K562 (cell line): ENCODE results near the gene AKNA. TPM values are rescaled to one million over a fixed set of nuclear protein-coding genes. Genes with fewer than 3 reads are reported as not detected.

Experiments
- ATAC-seq: fragments of 200-7000 bp; cut with Tn5 transposase; 3 replicates; pipeline ENCODE4 v1.9.1; 2020; ENCODE audit warnings: moderate library complexity
- BruUV-seq: library from RNA; stranded (reverse); fragments of 400-500 nt; replicated peaks from 2 replicates; lab custom pipeline; 2021; lab: Mats Ljungman, UMichigan
- CTCF ChIA-PET: fragments of 300-600 bp; formaldehyde crosslinking; extraction: SDS; loops from one replicate; lab custom pipeline; 2021; ENCODE audit warnings: low intra/inter-chr PET ratio; lab: Yijun Ruan, JAX
- POLR2A ChIA-PET: fragments of 300-600, 350-650 bp; sonication (Branson Sonifier 250); formaldehyde crosslinking; extraction: SDS; loops from one replicate; lab custom pipeline; 2021; ENCODE audit warnings: antibody characterized with exemption, inconsistent platforms; lab: Yijun Ruan, JAX
- DNase-seq, 4 experiments: peaks; one replicate each; pipeline versions ENCODE4 v3.0.0 to v3.0.0-alpha.2; 2011 to 2018; ENCODE audit warnings: low spot score in 3 of 4, mixed read lengths in 3 of 4; ENCODE audit errors: extremely low read depth in 1 of 4
- FAIRE-seq: peaks from 2 replicates; lab custom pipeline; 2011; peaks lifted over from hg19 to GRCh38; lab: Jason Lieb, UNC
- H2AFZ ChIP-seq: 2 replicates; pipeline ENCODE4 v1.6.0; 2011; ENCODE audit warnings: low read depth, low read length, control low read depth, inconsistent platforms
- H3K27ac ChIP-seq: fragments of 200-600 bp; 3 replicates; pipeline ENCODE4 v1.8.0; 2011; ENCODE audit warnings: low read depth, mild to moderate bottlenecking, control low read depth, inconsistent platforms, low read length, moderate library complexity, mixed read lengths; ENCODE audit errors: extremely low read depth
- H3K27me3 ChIP-seq, 2 experiments: fragments of 300-600 bp in 1 of 2; 2 replicates in 1 of 2; 3 replicates in 1 of 2; pipeline versions ENCODE4 v1.6.0 to v1.8.0; 2011; ENCODE audit warnings: inconsistent platforms in 2 of 2, low read length in 2 of 2, mild to moderate bottlenecking in 1 of 2, mixed read lengths in 1 of 2, moderate library complexity in 1 of 2; ENCODE audit not compliant: control insufficient read depth in 2 of 2, insufficient read depth in 2 of 2
- H3K36me3 ChIP-seq: fragments of 300-600 bp; 3 replicates; pipeline ENCODE4 v1.8.0; 2011; ENCODE audit warnings: mild to moderate bottlenecking, low read length, inconsistent platforms; ENCODE audit not compliant: control insufficient read depth, insufficient read depth
- H3K4me1 ChIP-seq, 2 experiments: fragments of 200-600 bp in 1 of 2; replicated peaks in 1 of 2; 2 replicates in 1 of 2; 3 replicates in 1 of 2; pipeline versions ENCODE4 v1.5.1 to v1.8.0; 2011; ENCODE audit warnings: inconsistent platforms in 2 of 2, low read length in 2 of 2, mild to moderate bottlenecking in 1 of 2, mixed read lengths in 1 of 2, moderate library complexity in 1 of 2; ENCODE audit not compliant: control insufficient read depth in 2 of 2, insufficient read depth in 2 of 2
- H3K4me2 ChIP-seq: 2 replicates; pipeline ENCODE4 v1.6.1; 2011; ENCODE audit warnings: low read length, control low read depth, inconsistent platforms, mixed read lengths; ENCODE audit not compliant: insufficient read depth
- H3K4me3 ChIP-seq: fragments of 200-600 bp; sonication (generic), shearing (Covaris generic); 2 replicates; pipeline ENCODE4 v1.5.1; 2016; ENCODE audit warnings: control low read depth, inconsistent platforms
- H3K79me2 ChIP-seq: fragments of 200-600 bp; 3 replicates; pipeline ENCODE4 v1.8.0; 2011; ENCODE audit warnings: low read length, inconsistent platforms; ENCODE audit not compliant: control insufficient read depth, insufficient read depth
- H3K9ac ChIP-seq, 2 experiments: 2 replicates each; pipeline versions ENCODE4 v1.6.0 to v1.6.1; 2011; ENCODE audit warnings: low read depth in 2 of 2, low read length in 2 of 2, control low read depth in 1 of 2, inconsistent platforms in 1 of 2, mild to moderate bottlenecking in 1 of 2, mixed read lengths in 1 of 2; ENCODE audit not compliant: insufficient read depth in 1 of 2
- H3K9me1 ChIP-seq: one replicate; pipeline ENCODE4 v1.6.0; 2011; ENCODE audit warnings: inconsistent platforms, mild to moderate bottlenecking, low read length, moderate library complexity; ENCODE audit not compliant: control insufficient read depth, insufficient read depth
- H3K9me3 ChIP-seq: replicated peaks from 2 replicates; pipeline ENCODE4 v1.5.1; 2011; ENCODE audit warnings: low read depth, low read length, inconsistent platforms; ENCODE audit not compliant: control insufficient read depth, insufficient read depth
- H4K20me1 ChIP-seq: replicated peaks from 2 replicates; pipeline ENCODE4 v1.6.1; 2011; ENCODE audit warnings: low read length, inconsistent platforms, mixed read lengths; ENCODE audit not compliant: control insufficient read depth, insufficient read depth
- BCL6 ChIP-seq: fragments of 250-450 bp; sonication (Bioruptor Pico); IDR thresholded peaks from 2 replicates; pipeline ENCODE4 v1.4.0; 2020
- EGR1 ChIP-seq: fragments of 450-650 bp; conservative IDR thresholded peaks from 2 replicates; pipeline ENCODE4 v1.6.1; 2017; ENCODE audit warnings: mild to moderate bottlenecking
- FOXK1 ChIP-seq: sonication (generic); formaldehyde crosslinking; IDR thresholded peaks from 2 replicates; pipeline ENCODE4 v1.8.0; 2022; ENCODE audit warnings: missing genetic modification reagents, mild to moderate bottlenecking, borderline replicate concordance
- RBM39 ChIP-seq: fragments of 200-400 bp; formaldehyde crosslinking; optimal IDR thresholded peaks from 2 replicates; pipeline ENCODE3; 2018; ENCODE audit warnings: low read depth, low read length
- ZNF77 ChIP-seq: fragments of 250-450 bp; sonication (Bioruptor Pico); IDR thresholded peaks from 2 replicates; pipeline ENCODE4 v1.5.0; 2020
- WGBS: fragments of 100-300 bp; shearing (Covaris generic); methylation state at CpG from one replicate; pipeline ENCODE4 v1.1.6; 2016; ENCODE audit warnings: low coverage, mixed read lengths; ENCODE audit not compliant: insufficient coverage; ENCODE audit errors: missing lambda C conversion rate; 5-methylcytosine and 5-hydroxymethylcytosine counted together
- in situ Hi-C: fragments of 300-500 bp; cut with MboI; formaldehyde crosslinking; loops from 4 replicates; pipeline ENCODE4 v1.15.0; 2018; ENCODE audit warnings: inconsistent platforms, mixed read lengths
- intact Hi-C: fragments of 100-400 bp; cut with micrococcal nuclease; formaldehyde crosslinking; loops from 2 replicates; pipeline ENCODE4 v1.14.2; 2022
- polyA plus RNA-seq, 8 experiments: library from polyadenylated mRNA; depleted of rRNA in 4 of 8; stranded (reverse) in 5 of 8; unstranded in 3 of 8; fragments of >200 nt; fragmentation: Nextera tagmentation in 2 of 8; fragmentation: Illumina TruSeq in 1 of 8; extraction: Ambion mirVana in 2 of 8; extraction: Trizol in 1 of 8; gene quantifications; 2 replicates each; pipeline versions ENCODE4 v1.2.1 to v1.2.3, GENCODE V29; 2011 to 2014; ENCODE audit warnings: inconsistent platforms in 1 of 8, missing spikeins in 1 of 8
- total RNA-seq, 7 experiments: library from RNA; depleted of rRNA in 6 of 7; stranded (reverse); fragments of >200 nt in 6 of 7; fragmentation: Illumina TruSeq in 2 of 7; extraction: Trizol in 2 of 7; gene quantifications; 2 replicates each; pipeline versions ENCODE4 v1.2.1 to v1.2.3, GENCODE V29; 2011 to 2021; ENCODE audit warnings: low replicate concordance in 1 of 7
- TF ChIP-seq, protein P1 (sequence below): fragments of 250-450 bp; sonication (Bioruptor Pico); IDR thresholded peaks from 2 replicates; pipeline ENCODE4 v1.5.0; 2021; ENCODE audit warnings: mild to moderate bottlenecking, borderline replicate concordance

The AKNA gene
- total and polyA plus RNA-seq, 9 of the 15 experiments (the other 6 are each of a cell fraction or from before 2014, with no cell fraction given): 0.29 to 20.5 (median 3.9) TPM

DNA sequence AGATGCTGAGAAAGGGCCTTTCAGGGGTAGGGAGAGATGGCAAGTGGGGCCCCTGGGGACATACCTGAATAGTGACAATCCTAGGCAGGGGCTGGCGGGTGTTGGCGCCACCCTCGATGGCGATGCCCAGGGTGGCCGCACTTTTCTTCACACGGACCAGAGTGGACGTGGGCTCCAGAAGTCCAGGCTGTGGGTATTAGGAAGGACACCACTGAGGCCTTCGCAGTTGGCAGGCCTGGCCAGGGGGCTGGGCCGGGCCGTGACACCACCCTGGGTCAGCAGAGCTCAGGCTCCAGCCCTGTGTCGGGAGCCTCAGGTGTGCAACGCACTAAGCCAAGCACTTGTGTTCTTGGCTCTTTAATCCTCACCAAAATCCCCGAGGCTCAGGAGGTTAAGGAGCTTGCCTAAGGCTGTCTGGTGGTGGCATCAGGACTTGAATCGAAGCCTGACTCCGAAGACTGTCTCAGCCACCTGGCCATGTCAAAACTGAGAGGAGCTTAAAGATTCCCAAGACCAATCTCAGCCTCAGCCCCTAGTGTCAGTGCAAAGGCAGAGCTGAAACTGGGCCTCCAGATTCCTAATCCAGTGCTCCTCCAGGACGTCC lies 15.5 kb upstream of the AKNA start:
- no peak overlapping the region for H3K4me3 ChIP-seq
- H3K4me2 ChIP-seq: no peak overlapping the region
- no TSS peak for BruUV-seq
- 0 out of 2 replicates have a peak, but pooled peaks cover 3% of the 10 kb centered on the region for H4K20me1 ChIP-seq
- H3K9me3 ChIP-seq: no peaks in the 10 kb centered on the region
- no peak overlapping the region for H3K9ac ChIP-seq
- H3K4me1 ChIP-seq: peaks cover 0 to 5% of the 10 kb centered on the region in 2 experiments; a peak in 2 of 5 replicates
- no peaks in the 10 kb centered on the region for H3K79me2 ChIP-seq
- no peak overlapping the region for H2AFZ ChIP-seq
- H3K36me3 ChIP-seq: no peaks in the 10 kb centered on the region
- ChIA-PET CTCF (no interaction called here), POLR2A (interaction anchor here (0.6 kb wide), 4 partner anchors 45 to 202 kb away, joined by 3 to 6 read pairs (median 4); no protein-coding TSS in a partner anchor)
- H3K27ac ChIP-seq: no peak overlapping the region
- in situ Hi-C loops (loop anchor here (10.0 kb wide), 1 partner anchor 512 kb away; no protein-coding TSS in a partner anchor), intact Hi-C loops (no loop called here)
- H3K27me3 ChIP-seq: no peaks in the 10 kb centered on the region
- FAIRE-seq (no peak), ATAC-seq (no peak), DNase-seq (no peak)
- no peaks in the 10 kb centered on the region for H3K9me1 ChIP-seq
- TF ChIP-seq ZNF77 (CRISPR knock-in tag): no peak
- no peak for TF ChIP-seq EGR1
- TF ChIP-seq, protein P1, sequence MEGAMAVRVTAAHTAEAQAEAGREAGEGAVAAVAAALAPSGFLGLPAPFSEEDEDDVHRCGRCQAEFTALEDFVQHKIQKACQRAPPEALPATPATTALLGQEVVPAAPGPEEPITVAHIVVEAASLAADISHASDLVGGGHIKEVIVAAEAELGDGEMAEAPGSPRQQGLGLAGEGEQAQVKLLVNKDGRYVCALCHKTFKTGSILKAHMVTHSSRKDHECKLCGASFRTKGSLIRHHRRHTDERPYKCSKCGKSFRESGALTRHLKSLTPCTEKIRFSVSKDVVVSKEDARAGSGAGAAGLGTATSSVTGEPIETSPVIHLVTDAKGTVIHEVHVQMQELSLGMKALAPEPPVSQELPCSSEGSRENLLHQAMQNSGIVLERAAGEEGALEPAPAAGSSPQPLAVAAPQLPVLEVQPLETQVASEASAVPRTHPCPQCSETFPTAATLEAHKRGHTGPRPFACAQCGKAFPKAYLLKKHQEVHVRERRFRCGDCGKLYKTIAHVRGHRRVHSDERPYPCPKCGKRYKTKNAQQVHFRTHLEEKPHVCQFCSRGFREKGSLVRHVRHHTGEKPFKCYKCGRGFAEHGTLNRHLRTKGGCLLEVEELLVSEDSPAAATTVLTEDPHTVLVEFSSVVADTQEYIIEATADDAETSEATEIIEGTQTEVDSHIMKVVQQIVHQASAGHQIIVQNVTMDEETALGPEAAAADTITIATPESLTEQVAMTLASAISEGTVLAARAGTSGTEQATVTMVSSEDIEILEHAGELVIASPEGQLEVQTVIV: no peak
- TF ChIP-seq FOXK1 (CRISPR knock-in tag): no peak
- no peak for TF ChIP-seq RBM39
- no peak for TF ChIP-seq BCL6 (CRISPR knock-in tag)
- 75% methylated on average over 16 of the region's 16 CpGs for WGBS
